Measurements from ENCODE around the gene PTPN2. TPM values are rescaled to one million over a fixed set of nuclear protein-coding genes. Genes with fewer than 3 reads are reported as not detected.

The PTPN2 gene
- total RNA-seq, 1 donor from 2014 or later = 23.9 TPM

DNA sequence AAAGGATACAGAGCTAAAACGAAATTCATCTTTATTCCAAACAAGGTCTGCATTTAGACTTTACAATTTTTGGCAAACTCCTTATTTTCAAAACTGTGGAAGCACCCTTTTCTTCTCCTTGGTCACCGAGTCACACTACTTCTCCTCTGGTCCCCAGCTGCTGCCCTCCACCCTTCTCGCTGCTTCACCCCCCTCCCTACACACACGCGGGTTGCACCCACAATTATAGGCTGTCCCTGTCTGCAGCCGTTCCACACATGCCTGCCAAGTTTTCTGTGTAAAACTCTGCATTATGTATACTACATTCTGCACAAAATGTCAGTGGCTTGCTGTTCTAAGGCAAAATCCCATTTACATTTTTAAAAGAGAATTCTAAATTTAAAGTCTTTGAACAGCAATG, 63.5 kb downstream of the PTPN2 start:
- no peaks in the 10 kb centered on the region for H3K4me1 Mint-ChIP-seq (ENCODE audit: unreplicated experiment)
- H3K4me3 Mint-ChIP-seq (ENCODE audit: unreplicated experiment) = peak overlapping the region; percentile 40
- H3K9me3 Mint-ChIP-seq (ENCODE audit: unreplicated experiment) = no peaks in the 10 kb centered on the region
- peaks cover 11% of the 10 kb centered on the region for H3K36me3 Mint-ChIP-seq (ENCODE audit: low read depth, unreplicated experiment)
- DNase-seq (ENCODE audit: low spot score) = no peak
- no peaks in the 10 kb centered on the region for H3K27me3 Mint-ChIP-seq (ENCODE audit: unreplicated experiment)
- TF ChIP-seq CTCF (IDR thresholded peaks at IDR 0.05; ENCODE audit: unreplicated experiment) = no peak
- H3K27ac Mint-ChIP-seq (ENCODE audit: unreplicated experiment) = no peak overlapping the region

GRCh38 chr18:12819841-12820240, 64.2 kb downstream of the PTPN2 start:
- no peak overlapping the region for H3K27ac Mint-ChIP-seq (ENCODE audit: unreplicated experiment)
- TF ChIP-seq CTCF (IDR thresholded peaks at IDR 0.05; ENCODE audit: unreplicated experiment) = no peak
- H3K9me3 Mint-ChIP-seq (ENCODE audit: unreplicated experiment) = no peaks in the 10 kb centered on the region
- H3K36me3 Mint-ChIP-seq (ENCODE audit: low read depth, unreplicated experiment) = peaks cover 11% of the 10 kb centered on the region
- no peak overlapping the region for H3K4me3 Mint-ChIP-seq (ENCODE audit: unreplicated experiment)
- H3K27me3 Mint-ChIP-seq (ENCODE audit: unreplicated experiment) = no peaks in the 10 kb centered on the region
- H3K4me1 Mint-ChIP-seq (ENCODE audit: unreplicated experiment) = no peaks in the 10 kb centered on the region
- DNase-seq (ENCODE audit: low spot score) = no peak

GRCh38 chr18:12819322-12819721, 64.7 kb downstream of the PTPN2 start:
- Mint-ChIP-seq H3K4me1 (ENCODE audit: unreplicated experiment) (no peaks in the 10 kb centered on the region), H3K9me3 (ENCODE audit: unreplicated experiment) (no peaks in the 10 kb centered on the region), H3K27ac (ENCODE audit: unreplicated experiment) (no peak overlapping the region), H3K36me3 (ENCODE audit: low read depth, unreplicated experiment) (peaks cover 11% of the 10 kb centered on the region), H3K4me3 (ENCODE audit: unreplicated experiment) (no peak overlapping the region), H3K27me3 (ENCODE audit: unreplicated experiment) (no peaks in the 10 kb centered on the region)
- TF ChIP-seq CTCF (IDR thresholded peaks at IDR 0.05; ENCODE audit: unreplicated experiment) = no peak
- DNase-seq (ENCODE audit: low spot score) = no peak

GRCh38 chr18:12818243-12818642, 65.8 kb downstream of the PTPN2 start:
- Mint-ChIP-seq H3K4me3 (ENCODE audit: unreplicated experiment) (no peak overlapping the region), H3K9me3 (ENCODE audit: unreplicated experiment) (no peaks in the 10 kb centered on the region), H3K27ac (ENCODE audit: unreplicated experiment) (no peak overlapping the region), H3K27me3 (ENCODE audit: unreplicated experiment) (no peaks in the 10 kb centered on the region), H3K4me1 (ENCODE audit: unreplicated experiment) (no peaks in the 10 kb centered on the region), H3K36me3 (ENCODE audit: low read depth, unreplicated experiment) (peaks cover 6% of the 10 kb centered on the region)
- no peak for TF ChIP-seq CTCF (IDR thresholded peaks at IDR 0.05; ENCODE audit: unreplicated experiment)
- DNase-seq (ENCODE audit: low spot score) = no peak

- Mint-ChIP-seq H3K4me1 (ENCODE audit: unreplicated experiment) (peaks cover 5% of the 10 kb centered on the region), H3K27ac (ENCODE audit: unreplicated experiment) (no peak overlapping the region), H3K4me3 (ENCODE audit: unreplicated experiment) (no peak overlapping the region), H3K36me3 (ENCODE audit: low read depth, unreplicated experiment) (peaks cover 6% of the 10 kb centered on the region), H3K27me3 (ENCODE audit: unreplicated experiment) (no peaks in the 10 kb centered on the region), H3K9me3 (ENCODE audit: unreplicated experiment) (no peaks in the 10 kb centered on the region)
- DNase-seq (ENCODE audit: low spot score) = no peak
- no peak for TF ChIP-seq CTCF (IDR thresholded peaks at IDR 0.05; ENCODE audit: unreplicated experiment)
Measured at GRCh38 chr18:12816451-12816850, 67.6 kb downstream of the PTPN2 start.

Measured in endothelial cell (in vitro differentiated cells).